Stimulated activated CD8-positive, alpha-beta memory T cell treated with anti-CD3 and anti-CD28 coated beads, Interleukin-7, amount 100 ng/mL, for 4 hours (primary cell): ENCODE data around the gene OR8B3.

Experiments used
- DNase-seq, 2 donors: peaks; one replicate each; pipeline ENCODE4 v3.0.0-alpha.2; 2020; ENCODE audit warnings: low read depth in 2 of 2

The OR8B3 gene

DNA sequence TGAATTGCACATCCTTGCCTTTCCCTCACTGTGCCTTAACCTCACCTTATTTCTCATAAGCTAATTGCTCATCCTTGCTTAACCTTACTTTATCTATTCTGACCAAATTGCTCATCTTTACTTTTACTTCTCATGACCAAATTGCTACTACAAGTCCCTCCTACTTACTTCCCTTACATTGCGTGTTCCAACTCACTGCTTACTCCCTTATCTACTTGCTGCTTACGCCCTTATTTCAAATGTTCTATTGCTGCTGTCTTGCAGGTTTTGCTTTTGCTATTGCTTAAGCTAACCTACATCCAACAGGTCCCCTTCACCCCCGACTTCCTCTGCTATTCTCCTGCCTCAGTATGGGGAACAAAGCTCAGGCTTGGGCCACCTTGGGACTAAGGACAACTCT lies 22.5 kb downstream of the OR8B3 start:
- no peak for DNase-seq

DNA sequence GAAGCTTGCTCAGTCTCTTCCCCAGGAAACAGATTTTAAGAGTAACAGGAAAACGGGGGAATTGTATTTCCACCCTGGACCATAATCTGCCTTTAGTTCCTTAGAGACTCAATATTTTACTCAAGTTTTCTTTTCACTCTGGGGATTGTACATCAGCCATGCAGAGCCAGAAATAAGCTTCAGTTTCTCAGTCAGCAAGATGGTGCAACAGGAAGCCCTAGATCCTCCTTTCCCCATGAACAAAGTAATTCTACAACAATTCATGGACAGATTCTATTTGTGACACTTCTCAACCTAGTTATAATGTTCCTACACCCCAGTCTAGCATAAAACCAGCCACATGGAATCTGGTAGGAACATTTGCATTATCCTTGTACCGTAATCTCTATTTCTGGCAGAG lies 39.3 kb downstream of the OR8B3 start:
- DNase-seq: no peak

DNA sequence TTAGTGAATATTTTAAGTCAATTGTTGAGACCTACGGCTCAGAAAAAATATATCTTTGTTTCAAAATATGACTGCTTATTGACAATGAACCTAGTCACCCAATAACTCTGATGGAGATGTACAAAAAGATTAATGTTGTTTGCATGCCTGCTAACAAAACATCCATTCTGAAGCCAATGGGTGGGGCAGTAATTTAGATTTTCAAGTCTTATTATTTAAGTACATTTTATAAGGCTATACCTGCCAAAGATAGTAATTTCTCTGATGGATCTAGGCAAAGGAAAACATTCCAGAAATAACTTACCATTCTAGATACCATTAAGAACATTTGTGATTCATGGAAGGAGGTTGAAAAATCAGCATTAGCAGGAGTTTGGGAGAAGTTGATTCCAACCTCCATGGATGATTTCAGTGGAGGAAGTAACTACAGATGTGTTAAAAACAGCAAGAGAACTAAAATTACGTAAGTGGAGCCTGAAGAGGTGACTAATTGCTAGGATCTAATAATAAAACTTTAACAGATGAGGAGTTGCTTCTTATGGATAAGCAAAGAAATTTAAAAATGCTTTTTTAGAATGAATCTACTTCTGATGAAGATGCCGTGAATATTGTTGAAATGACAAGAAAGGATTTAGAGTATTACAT lies 52.4 kb downstream of the OR8B3 start:
- DNase-seq: no peak
